Measurements from ENCODE around the gene GPR27.

GPR27 gene

DNA sequence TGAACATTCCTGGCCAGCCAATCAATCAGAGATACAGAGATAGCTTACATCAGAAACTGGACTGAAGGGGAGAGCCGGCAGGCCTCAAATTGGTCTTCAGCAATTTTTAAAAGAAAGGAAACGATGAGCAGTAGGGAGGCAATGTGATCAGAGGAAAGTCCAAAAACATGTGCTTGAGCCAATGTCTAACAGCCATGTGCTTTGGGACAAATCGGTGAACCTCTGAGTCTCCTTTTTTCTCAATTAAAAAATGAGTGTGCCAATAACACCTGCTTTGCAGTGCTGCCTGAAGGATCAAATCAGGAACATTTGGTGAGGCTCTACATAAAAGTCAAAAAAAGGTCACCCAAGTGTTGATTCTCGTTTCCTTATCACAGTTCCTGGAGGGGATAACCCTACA lies 21.0 kb upstream of the GPR27 start:
- no peak for DNase-seq (ENCODE audit: low read depth)

DNA sequence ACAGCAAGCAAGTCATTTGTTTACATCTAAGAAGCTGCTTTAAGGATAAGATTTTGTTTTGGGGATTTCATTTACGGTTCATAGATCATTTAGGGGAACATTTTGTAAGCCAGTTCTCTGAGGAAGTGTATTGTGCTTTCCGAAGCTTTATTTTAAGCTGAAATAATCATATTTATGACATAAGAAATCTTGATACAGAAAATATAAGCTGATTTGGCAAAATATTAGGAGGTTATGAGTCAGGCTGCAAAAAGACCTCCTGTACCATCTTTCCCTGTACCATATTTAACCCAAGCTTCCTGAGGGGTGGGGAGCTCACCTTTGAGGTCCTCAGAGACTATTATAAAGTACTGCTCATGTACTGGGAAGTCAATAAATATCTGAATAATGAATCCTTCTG lies 20.3 kb upstream of the GPR27 start:
- no peak for DNase-seq (ENCODE audit: low read depth)

DNA sequence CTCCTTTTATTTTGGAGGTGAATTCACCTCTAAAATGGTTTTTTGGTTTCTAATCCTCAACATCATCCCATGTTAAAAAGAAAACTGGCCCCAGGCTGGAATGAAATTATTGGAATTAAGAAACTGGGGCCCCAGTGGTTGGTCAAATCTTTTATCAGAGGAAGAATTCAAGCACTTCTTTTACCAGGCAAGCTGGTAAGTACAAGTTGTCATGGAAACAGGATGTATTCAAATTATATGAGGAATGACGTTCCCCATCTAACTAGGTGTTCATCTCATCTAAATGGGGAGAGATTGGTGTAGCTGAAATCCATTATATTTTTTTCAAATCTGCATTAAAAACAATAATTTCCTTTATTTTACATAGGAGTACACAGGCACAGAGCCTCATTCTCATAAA lies 18.8 kb upstream of the GPR27 start:
- DNase-seq (ENCODE audit: low read depth) = no peak

DNA sequence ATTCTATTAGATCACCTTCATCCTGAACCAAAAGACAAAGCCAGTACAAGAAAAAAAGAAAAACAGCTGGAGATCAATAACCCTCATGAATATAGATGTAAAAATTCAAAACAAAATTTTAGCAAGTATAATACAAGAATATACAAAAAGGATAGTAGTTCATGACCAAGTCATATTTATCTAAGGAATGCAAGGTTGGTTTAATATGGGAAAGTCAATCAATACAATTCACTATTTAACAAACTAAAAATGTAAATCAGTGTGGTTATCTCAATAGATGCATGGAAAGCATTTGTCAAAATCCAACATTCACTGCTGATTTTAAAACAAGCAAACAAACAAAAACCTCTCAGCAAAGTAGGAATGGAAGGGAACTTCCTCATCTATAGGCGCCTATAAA lies 11.0 kb upstream of the GPR27 start:
- no peak for DNase-seq (ENCODE audit: low read depth)

DNA sequence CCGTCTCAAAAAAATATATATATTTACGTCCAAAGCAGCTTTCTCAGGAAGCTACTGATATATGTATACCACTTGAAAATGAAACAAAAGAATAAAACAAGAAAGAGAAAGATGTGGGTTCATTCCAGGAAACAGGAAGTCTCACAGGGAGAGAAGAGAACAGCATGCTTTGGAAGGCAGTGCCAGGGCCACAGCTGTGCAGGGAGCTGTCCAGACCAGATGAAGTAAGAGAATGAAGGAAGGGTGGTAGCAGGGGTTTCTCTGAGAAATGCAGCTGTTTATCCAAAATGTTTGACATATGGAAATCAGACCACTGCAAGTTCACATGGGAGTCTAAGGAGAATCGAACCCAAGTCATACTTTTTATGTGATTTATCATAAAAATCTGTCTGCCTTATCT lies 8.9 kb upstream of the GPR27 start:
- no peak for DNase-seq (ENCODE audit: low read depth)

DNA sequence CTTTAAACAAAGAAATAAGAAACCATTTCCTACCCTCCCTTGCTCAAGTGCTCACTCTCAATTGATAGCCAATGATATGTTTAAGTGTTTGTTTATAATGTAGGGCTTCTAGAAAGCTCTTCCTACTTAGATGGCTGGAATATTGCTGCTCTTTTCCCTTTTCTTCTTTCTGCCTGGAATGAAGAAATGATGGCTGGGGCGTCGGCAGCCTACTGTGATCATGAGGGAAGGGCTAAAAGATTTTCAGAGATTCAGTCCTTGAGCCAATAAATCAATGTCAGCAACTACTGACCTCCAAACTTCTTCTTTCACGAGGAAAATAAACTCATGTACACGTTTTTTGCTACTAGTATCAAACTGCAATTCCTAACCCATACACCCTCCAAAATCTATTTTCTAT lies 2.1 kb upstream of the GPR27 start:
- DNase-seq (ENCODE audit: low read depth) = no peak

DNA sequence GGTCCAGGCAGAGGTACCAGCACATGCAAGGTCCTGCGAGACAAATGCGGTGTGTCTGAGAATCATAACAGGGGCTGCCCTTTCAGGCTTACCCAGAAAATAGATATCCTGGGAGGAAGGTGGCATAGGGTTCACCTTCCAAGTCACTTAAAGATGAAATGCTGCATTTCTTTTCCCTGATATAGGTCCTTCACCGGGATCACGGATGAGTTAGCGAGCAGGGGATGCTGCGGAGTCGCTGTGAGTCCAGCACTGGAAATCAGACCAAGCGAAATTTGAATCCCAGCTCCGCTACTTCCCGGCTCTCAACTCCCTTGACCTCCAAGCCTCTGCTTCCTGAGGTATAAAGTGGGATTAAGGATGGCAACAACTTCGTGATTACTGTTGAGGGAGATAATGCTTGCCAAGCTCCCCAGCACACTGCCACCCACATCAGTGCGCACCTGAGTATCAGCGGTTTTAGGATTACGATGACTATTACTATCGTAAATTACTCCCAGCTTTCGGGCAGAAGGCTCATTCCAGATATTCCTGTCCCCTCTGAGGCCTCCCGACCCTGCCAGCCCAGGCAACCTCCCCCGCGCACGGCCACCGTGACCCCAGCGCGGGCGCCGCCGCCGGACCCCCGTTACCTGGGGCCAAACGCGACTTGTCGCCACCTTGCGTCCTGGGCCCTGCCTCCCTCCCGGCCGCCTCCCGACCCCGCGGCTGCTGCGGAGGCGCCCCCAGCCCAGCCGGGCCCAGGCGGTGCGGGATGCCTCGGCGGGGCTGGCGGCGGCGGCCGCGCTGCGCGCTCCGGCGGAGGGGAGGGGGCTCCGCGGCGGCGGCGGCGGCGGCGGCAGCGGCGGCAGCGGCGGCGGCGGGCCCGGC lies 589 bp upstream of the GPR27 start:
- no peak for DNase-seq (ENCODE audit: low read depth)

GRCh38 chr3:71754610-71755253 lies 1.1 kb downstream of the GPR27 start:
- DNase-seq (ENCODE audit: low read depth) = no peak

GRCh38 chr3:71758091-71758490 lies 4.4 kb downstream of the GPR27 start:
- no peak for DNase-seq (ENCODE audit: low read depth)

DNA sequence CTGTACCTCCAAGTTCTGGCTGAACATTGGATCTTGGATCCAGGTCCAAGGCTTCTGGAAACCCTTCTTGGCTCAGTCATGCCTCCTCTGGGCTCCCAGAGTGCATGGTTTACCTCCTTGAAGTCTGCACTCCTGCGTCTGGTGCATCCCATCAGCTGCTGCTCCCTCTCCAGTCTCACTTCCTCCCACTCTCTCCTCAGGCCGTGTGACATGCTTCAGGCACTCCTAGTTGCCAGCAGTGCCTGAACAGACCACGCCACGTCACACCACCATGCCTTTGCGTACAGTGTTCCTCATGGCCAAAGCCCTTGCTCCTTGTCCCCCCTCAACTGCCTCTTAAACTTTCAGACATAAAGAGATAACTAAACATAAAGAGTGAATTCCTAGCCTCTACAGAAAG lies 5.7 kb downstream of the GPR27 start:
- DNase-seq (ENCODE audit: low read depth) = no peak

GRCh38 chr3:71760140-71760539 lies 6.5 kb downstream of the GPR27 start:
- no peak for DNase-seq (ENCODE audit: low read depth)

DNA sequence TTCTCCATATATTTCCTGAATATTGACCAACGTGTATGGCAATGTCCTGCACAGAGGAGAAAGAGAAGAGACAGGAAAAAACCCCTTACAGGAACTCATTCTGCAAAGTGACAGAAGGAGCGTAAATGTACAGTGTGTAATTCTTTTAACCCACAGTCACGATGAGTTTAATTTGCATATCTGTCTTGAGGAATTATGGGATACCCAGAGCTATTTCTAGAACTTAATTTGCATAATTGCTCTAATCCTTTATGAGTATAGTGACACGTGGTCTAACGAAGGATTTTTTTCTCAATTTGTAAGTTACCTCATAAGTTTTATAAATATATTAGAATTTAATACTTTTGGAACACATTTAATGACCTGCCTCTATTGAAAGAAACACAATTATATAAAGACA lies 9.8 kb downstream of the GPR27 start:
- DNase-seq (ENCODE audit: low read depth) = no peak

DNA sequence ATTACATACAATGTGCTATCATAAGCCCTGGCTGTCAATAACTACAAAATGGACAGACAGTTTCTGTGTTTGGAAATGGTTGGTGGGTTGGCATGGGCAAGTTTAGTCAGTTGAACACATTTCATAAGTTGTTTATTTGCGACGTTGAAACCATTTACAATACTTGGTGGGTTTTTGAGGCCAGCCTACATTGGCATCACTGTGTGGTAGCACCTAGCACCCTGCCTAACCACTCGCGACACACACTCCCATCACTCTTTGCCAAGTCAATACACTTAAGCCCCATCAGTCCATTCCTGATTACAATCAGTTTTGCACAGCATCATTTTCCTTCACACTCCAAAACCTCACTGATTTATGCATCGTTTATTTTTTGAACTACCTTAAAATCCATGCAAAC lies 17.5 kb downstream of the GPR27 start:
- DNase-seq (ENCODE audit: low read depth) = no peak

DNA sequence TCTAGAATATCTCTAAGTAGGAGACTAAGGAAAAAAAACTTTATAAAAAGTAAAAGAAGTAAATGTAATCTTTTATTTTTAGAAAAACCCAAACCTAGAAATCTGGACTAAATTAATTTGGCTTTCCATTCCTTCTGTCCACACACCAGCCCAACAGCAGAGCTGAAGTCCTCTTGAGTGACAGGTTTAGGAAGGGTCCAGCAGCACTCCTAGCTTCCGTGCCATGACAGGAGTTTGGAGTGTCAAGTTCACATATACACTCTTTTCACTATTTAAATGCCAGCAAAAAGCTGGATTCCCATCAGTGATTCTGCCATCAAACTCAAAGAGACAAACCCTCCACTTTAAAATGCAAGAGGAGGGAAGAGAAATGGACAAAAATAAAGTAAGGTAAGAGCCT lies 18.2 kb downstream of the GPR27 start:
- no peak for DNase-seq (ENCODE audit: low read depth)

GRCh38 chr3:71776538-71776937 lies 22.9 kb downstream of the GPR27 start:
- no peak for DNase-seq (ENCODE audit: low read depth)

DNA sequence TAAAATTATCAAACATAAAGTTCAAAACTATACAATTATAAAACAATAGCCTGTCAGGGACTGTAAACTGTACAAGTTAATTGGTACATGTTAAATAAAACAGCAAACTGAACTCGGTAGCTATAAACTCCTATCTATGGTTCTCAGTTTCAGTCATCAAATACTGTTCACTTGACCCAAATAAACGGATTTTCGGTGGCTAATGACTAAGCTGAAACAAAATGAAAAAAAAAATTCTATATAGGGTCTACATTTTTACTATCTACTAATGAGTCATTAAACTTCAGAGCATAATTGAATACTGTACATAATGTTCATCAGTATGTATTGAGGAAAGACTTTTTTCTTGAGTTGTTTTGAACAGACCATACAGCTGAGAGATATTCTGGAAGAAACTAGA lies 24.7 kb downstream of the GPR27 start:
- no peak for DNase-seq (ENCODE audit: low read depth)

DNA sequence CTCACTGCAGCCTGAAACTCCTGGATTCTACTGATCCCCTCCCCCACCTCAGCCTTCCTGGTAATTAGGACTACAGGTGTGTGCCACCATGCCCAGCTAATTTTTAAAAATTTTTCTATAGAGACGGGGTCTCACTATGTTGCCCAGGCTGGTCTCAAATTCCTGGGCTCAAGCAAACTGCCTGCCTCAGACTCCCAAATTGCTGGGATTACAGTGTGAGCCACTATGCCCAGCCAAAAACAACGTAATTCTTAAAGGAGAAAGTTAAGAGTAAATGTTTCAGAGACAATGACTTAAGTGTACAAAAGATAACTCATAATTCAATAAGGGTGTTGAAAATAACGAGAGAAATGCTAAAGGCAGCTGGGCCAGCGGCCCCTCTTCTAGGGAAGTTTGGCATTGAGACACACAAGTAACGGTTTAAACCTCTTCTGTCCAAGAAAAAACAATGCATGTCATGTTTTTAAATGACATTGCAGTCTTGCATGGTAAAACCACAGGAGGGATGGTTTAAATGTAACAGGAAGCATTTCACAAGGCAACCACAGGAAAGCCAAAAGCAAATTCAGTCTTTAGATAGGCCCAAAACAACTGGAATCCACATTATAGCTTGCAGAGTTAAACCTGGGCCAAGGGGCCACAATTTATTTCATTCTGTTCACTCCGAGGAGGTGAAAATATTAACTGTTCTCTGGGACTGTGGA lies 26.2 kb downstream of the GPR27 start:
- DNase-seq (ENCODE audit: low read depth) = no peak

GRCh38 chr3:71780430-71780829 lies 26.8 kb downstream of the GPR27 start:
- no peak for DNase-seq (ENCODE audit: low read depth)

GRCh38 chr3:71783152-71783551 lies 29.5 kb downstream of the GPR27 start:
- DNase-seq (ENCODE audit: low read depth) = no peak

DNA sequence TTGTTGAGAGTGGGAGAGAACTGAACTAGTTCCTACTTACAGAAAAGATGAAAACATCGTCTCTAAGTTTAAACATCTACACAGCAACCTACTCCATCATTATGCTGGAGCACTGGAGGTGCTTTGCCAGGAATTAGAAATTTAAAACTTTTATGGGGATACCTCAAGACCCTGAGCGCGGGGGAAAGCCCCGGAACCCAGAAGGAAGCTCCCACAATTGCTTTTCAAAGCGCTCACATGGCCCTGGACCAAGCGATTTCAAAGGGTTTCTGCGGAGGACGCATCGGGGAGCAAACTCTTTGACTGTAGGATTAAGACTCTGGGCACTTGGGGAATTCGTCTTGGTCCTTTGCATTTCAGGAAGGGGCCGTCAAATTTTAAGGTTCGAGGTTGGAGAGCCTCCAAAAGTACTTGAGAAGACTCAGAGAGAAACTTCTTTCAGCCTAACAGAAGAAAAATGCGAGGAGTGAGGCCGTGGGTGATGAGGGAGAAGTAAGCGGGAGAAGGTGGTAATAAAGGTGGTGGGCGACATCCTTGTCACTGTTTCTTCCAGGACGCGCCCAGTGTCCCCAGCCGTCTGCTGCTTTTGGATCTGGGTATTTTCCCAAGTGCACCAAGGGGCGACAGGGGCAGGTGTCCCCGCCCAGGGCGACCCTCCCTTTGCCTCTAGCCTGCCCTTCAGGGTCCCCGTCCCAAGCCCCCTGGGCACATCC lies 30.7 kb downstream of the GPR27 start:
- DNase-seq (ENCODE audit: low read depth) = no peak

GRCh38 chr3:71784914-71785531 lies 31.4 kb downstream of the GPR27 start, which contains the start of gene PROK2:
Gene PROK2, minus strand, starts transcription at chr3:71785148. Its CDS starts 96 bp downstream, at chr3:71785052.
- DNase-seq (ENCODE audit: low read depth) = peak; percentile 29

Measured in activated T-cell treated with anti-CD3 and anti-CD28 coated beads for 48 hours (primary cell).